RKO (cell line): ENCODE measurements around the gene HOXC9.
"Not testable (repeated sequence)": the region's sequence is repeated elsewhere in the genome, so short reads cannot be mapped to it uniquely, and the experiment has no call there.

Experiments
- DNase-seq: peaks from one replicate; pipeline ENCODE4 v3.0.0-alpha.2; 2016; ENCODE audit warnings: low spot score

HOXC9 gene

GRCh38 chr12:54040148-54040494 lies 40.2 kb downstream of the HOXC9 start:
- no peak for DNase-seq

- DNase-seq = no peak
These were observed 40.7 kb downstream of the HOXC9 start for GRCh38 chr12:54040648-54041047.

- no peak for DNase-seq
These were observed 41.2 kb downstream of the HOXC9 start for GRCh38 chr12:54041097-54041690.

- DNase-seq = not testable (repeated sequence)
These were observed 42.1 kb downstream of the HOXC9 start for GRCh38 chr12:54042033-54042432.

GRCh38 chr12:54042970-54043853 lies 43.3 kb downstream of the HOXC9 start:
- DNase-seq = no peak

GRCh38 chr12:54044425-54045103 lies 44.6 kb downstream of the HOXC9 start:
- no peak for DNase-seq

- no peak for DNase-seq
These were observed 45.4 kb downstream of the HOXC9 start for GRCh38 chr12:54045401-54045800.

GRCh38 chr12:54045868-54046521 lies 46.0 kb downstream of the HOXC9 start:
- no peak for DNase-seq

GRCh38 chr12:54046809-54047159 lies 46.8 kb downstream of the HOXC9 start:
- no peak for DNase-seq

GRCh38 chr12:54047160-54047963 lies 47.4 kb downstream of the HOXC9 start:
- DNase-seq = no peak

- DNase-seq = no peak
These were observed 48.0 kb downstream of the HOXC9 start for GRCh38 chr12:54047964-54048303.

GRCh38 chr12:54048406-54049093 lies 48.6 kb downstream of the HOXC9 start:
- no peak for DNase-seq

GRCh38 chr12:54049108-54049507 lies 49.1 kb downstream of the HOXC9 start:
- no peak for DNase-seq

- DNase-seq = no peak
These were observed 50.5 kb downstream of the HOXC9 start for GRCh38 chr12:54050482-54050810.

GRCh38 chr12:54051026-54051842 lies 51.3 kb downstream of the HOXC9 start:
- no peak for DNase-seq

GRCh38 chr12:54051874-54052437 lies 52.0 kb downstream of the HOXC9 start:
- DNase-seq = no peak

- no peak for DNase-seq
These were observed 52.6 kb downstream of the HOXC9 start for GRCh38 chr12:54052438-54053002.
